GM21723 (cell line): ENCODE measurements around the gene PARD3.

Experiments used
- ATAC-seq: cut with Tn5 transposase; IDR thresholded peaks from one replicate; pipeline ENCODE4 v1.9.1; 2021; ENCODE audit warnings: mild to moderate bottlenecking, moderate library complexity; ENCODE audit not compliant: unreplicated experiment

PARD3 gene

GRCh38 chr10:34522546-34522945, 292.6 kb downstream of the PARD3 start:
- ATAC-seq: peak; percentile 74

DNA sequence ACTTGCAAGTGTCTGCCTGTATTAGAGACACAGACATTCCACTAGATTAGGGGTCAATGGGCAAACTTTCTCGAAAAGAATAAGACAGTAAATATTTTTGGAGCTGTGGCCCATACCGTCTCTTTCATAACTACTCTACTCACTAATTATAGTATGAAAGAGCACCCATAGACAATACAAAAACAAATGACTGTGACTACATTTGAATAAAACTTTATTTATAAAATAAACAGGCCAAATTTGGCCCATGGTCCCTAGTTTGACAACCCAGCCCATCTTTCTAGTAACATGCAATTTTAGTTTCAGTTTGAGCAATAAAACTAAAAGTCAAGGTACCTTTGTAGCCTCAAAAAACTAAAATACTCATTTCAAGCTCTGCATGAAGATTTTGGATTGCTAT, 294.6 kb downstream of the PARD3 start:
- ATAC-seq: no peak

DNA sequence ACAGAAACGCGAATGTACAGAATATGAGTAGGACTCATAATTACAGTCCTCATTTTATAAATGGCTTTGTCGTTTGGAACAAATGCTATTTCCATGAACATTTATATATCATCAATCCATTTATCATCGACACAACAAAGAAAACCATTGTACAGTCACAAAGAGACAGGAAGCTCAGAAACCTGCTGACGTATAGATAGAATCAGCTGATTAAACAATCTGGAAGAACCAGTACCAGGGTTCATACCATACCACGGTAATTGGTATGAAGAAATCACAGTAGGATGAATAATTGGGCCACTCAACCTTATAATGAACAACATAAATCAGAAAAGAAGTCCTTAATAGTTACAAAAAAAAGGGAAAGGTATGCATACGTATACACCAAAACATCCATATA, 295.0 kb downstream of the PARD3 start:
- ATAC-seq: no peak

DNA sequence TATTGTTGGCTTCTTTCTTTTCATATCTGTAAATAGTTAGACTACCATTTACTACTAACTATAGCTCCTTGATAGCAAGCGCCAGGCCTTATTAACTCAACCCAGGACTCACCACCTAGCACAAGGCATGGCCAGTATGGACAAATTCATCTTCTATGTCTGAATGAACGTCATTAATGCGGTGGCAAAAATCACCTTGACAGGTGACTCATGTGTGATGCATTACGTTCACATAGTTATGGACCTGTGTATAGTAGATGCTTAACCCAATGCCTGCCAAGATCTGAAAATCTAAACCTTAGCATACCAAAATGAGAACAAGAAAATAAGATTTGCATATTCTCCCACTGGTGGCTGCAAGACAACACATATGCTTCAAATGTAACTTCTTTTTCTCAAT, 300.8 kb downstream of the PARD3 start:
- no peak for ATAC-seq

DNA sequence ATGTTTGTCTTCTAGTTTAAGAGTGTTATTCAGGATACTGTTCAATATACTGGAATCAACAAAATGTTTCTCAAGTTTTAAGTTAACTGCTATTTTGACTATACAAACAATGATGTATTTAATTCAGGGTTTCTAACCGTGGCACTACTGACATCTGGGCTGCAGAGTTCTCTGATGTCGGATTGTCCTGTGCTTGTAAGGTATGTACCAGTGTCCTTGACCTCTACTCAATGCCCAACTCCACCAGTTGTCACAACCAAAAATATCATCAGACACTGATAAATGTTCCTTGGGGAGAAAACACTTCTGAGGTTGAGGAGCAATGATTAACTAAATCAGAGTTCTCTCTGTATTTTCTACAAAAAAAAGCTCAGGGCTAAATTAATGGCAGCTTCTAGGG, 301.5 kb downstream of the PARD3 start:
- no peak for ATAC-seq

DNA sequence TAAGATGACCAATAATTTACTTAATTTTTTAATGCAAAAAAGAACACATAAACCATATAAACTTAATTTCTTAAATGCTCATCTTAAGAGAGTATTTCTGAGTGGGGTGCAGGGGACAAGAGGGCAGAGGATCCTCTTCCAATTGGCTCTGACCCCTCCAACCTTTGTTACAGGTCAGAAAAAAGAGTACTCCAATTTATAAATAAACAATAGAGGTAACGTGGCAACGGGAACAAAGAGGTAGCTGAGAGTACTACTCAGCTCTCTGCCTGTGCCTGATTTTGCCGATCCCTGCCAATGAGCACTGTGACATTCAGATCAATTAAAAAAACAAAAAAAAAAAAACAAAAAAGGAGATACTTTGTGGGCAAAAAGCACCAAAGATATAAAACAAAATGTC, 307.9 kb downstream of the PARD3 start:
- no peak for ATAC-seq

DNA sequence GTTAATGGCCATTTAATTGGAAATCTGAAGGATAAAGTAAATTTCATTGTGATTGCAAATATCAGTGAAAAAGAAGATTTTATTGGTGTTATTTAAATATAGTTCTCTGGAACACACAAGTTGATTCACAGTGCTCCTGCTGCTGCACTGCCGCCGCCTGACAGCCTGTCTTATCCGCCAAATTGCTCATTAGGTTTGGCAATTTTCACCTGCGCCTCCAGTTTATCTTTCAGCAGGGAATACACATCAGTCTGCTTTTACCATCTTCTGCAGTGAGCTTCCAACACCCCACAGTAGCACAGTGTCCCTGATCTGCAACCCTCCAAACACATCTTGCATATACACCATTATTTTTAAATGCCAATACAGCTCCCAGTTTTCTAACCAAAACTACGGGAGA, 308.3 kb downstream of the PARD3 start:
- no peak for ATAC-seq

- ATAC-seq: no peak
These were observed 309.8 kb downstream of the PARD3 start for GRCh38 chr10:34505338-34505737.

GRCh38 chr10:34504534-34504933, 310.6 kb downstream of the PARD3 start:
- no peak for ATAC-seq

DNA sequence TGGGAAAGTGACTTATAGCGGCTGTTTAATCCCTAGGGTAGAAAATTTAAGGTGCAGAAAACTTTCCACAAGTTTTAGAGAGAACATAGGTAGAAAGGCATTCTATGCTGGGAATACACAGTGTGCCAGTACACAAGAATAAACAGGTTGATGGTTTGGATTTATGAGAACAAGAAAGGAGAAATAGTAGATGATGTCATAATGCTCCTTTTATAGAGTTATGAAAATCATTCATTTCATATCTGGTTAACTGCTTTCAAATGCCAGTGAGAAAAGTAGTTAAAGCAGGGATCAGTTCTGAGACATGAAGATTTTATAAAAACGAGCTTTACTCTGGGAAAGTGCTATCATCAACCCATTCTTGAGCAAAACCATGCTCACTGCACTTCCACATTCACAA, 311.4 kb downstream of the PARD3 start:
- ATAC-seq: no peak

GRCh38 chr10:34499612-34500279, 315.4 kb downstream of the PARD3 start:
- no peak for ATAC-seq

DNA sequence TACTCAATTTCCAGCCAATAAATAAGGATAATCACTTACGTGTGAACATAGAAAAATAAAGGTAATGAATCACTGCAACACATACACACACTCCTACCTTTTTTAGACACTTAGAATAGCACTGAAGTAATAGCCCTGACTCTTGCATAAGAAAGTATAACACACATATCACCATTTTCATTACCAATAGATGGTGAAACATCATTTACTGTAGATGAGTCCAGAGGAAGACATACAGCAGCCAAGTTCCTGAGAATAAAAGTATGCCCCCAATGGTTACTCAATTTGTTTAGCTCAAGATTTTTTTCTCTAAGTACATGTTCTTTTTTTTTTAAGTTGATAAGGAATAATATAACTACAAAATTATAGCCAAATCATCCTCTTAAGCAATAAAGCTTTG, 316.3 kb downstream of the PARD3 start:
- ATAC-seq: no peak

- ATAC-seq: no peak
These were observed 319.2 kb downstream of the PARD3 start for GRCh38 chr10:34495938-34496337.

DNA sequence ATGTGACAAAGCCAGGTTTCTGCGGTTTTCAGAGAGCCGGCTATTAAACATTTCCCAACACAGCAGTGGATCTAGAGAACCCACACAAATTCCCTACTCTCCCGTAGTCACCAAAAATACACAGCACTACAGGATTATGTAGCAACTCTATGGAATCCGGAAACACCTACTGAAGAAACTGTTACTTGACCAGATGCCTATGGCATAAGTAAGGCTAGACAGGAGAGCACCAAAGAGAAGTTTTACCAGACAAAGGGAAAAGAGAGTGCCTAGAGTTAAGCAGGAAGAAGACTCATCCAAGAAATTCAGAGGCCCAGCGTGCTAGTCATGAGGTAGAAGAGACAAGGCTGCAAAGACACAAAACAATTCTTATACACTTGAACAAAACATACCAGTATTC, 321.1 kb downstream of the PARD3 start:
- no peak for ATAC-seq

- ATAC-seq: no peak
These were observed 323.0 kb downstream of the PARD3 start for GRCh38 chr10:34492081-34492480.

GRCh38 chr10:34491678-34492077, 323.4 kb downstream of the PARD3 start:
- no peak for ATAC-seq

DNA sequence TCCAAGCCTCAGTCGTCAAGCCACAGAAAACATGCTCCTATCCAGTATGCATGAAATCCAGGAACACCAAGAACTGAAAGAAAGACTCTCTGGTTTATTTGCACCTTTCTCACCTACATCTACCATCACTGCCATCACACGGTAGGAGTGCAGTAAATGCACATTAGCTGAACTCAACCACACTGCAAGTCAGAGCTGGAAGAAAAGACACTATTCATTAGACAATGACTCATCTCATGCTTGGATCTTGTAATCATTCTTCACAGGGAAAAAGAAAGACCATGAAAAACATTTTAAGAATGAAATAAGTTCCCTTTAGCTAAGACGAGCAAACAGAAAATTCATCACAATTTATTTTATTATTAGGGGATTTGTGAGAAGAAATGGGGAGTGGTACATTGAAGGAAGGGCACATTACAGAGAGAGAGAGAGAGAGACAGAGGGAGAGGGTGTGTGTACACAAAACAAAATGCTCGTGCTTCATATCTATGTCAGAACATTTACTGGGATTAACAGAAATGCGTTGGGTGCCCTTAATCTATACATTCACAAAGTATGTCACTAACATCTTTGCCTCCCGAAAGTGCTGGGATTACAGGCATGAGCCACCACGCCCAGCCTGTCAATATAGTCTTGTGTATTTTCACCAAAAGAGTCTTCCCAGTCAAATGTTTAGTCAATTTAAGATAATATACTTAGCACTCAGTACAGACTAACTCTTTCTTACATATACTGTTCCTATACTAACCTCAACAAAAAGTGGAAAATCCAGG, 324.9 kb downstream of the PARD3 start:
- no peak for ATAC-seq

- no peak for ATAC-seq
These were observed 325.7 kb downstream of the PARD3 start for GRCh38 chr10:34489411-34489810.

GRCh38 chr10:34488476-34489130, 326.5 kb downstream of the PARD3 start:
- no peak for ATAC-seq

GRCh38 chr10:34486008-34486407, 329.1 kb downstream of the PARD3 start:
- ATAC-seq: no peak

GRCh38 chr10:34484164-34484563, 330.9 kb downstream of the PARD3 start:
- no peak for ATAC-seq

DNA sequence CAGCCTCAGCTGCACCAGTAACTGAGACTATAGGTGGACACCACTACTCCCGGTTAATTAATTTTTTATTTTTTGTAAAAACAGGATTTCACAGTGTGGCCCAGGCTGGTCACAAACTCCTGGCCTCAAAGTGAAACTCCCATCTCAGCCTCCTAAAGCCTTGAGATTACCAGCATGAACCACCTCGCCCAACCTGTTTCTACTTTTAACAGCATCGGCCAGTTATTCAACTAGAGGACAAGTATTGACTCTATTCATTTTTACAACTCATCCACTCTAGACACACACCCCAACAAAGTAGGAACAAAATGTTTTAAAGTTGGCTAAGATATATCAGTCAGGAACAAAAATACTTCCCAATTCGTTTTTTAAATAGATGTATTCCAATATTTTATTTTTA, 334.8 kb downstream of the PARD3 start:
- ATAC-seq: no peak
